ENCODE data around the gene HIVEP2.
A peak's percentile ranks its signal among the peaks of the same experiment; 100 is the strongest.

HIVEP2 gene

DNA sequence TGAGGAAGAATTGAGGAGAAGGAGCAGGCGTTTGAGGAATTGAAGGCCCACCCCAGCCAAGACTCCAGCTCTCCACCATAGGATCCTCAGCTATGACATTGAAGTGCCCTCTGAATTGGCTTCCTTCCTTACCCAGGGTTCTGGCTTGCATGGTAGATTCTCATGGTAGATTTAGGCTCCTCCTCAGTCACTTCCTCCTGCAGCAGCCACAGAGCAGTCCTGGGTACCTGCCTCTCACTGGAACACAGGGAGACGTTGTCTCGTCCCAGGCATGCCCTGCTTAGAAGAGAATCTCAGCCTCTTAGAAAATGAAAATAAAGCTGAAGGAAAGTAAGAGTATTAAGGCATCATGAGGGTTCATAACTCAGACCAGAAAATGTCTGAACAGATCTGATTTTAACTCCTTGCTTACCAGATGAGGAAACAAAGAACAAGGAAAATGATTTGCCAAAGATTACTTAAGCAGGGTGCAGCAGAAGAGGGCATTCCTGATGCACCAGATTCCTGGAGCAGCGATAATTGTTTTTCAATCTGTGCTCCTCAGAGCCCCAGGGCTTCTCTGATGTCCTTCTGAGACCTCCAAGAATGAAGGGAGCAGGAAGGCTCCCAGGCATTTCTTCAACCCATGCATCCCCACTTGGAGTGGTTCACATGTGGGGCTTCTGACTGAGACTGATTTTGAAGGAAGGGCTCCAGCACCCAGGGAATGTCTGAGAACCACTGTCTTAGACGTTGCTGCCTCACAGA, 219.8 kb downstream of the HIVEP2 start:
- TF ChIP-seq Cebpa-rat (IDR thresholded peaks at IDR 0.05) = no peak
- no peaks in the 10 kb centered on the region for H4K20me1 ChIP-seq
- no peak overlapping the region for H3K9ac ChIP-seq
- no peaks in the 10 kb centered on the region for H3K9me3 ChIP-seq (replicated peaks in 1 of 11)
- H3K27me3 ChIP-seq = no peaks in the 10 kb centered on the region
- no peaks in the 10 kb centered on the region for H3K36me3 ChIP-seq
- no peak overlapping the region for H3K4me3 ChIP-seq
- peak overlapping the region in 4 of 11 experiments; percentile 14 to 24 (median 22); a peak in 3 of 22 replicates for H3K4me2 ChIP-seq
- peaks cover 22 to 61% (median 50%) of the 10 kb centered on the region in 10 experiments for H3K4me1 ChIP-seq
- H3K27ac ChIP-seq = peak overlapping the region in 4 of 11 experiments; percentile 2 to 33 (median 17); a peak in 3 of 22 replicates

DNA sequence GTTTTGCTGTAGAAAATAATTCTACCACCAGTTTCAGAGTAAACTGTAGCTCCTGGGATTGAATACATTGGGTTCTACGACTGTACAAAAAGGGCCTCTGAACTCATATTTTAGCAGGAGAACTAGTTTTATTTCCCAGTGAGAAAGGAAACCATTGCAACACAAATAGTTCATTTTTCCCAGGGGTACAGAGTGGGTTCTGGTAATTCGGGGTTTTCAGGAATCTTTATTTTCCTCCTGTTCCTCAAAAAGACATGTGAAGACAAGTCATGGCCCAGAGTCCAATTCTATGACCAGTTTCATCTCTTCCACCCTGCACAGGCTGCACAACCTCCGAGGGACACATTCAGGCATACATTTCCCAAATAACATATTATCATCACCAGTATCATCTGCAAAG, 222.1 kb downstream of the HIVEP2 start:
- Histone ChIP-seq H3K27ac (no peak overlapping the region), H3K4me3 (no peak overlapping the region), H3K4me2 (peak overlapping the region in 7 of 11 experiments; percentile 16 to 71 (median 47); a peak in 9 of 22 replicates), H3K4me1 (peaks cover under 1 to 39% (median 28%) of the 10 kb centered on the region in 10 experiments; a peak in 17 of 20 replicates), H4K20me1 (no peaks in the 10 kb centered on the region), H3K9me3 (replicated peaks in 1 of 11) (peaks cover 19 to 23% (median 22%) of the 10 kb centered on the region in 11 experiments), H3K9ac (no peak overlapping the region), H3K36me3 (peaks cover 0 to 9% (median 0%) of the 10 kb centered on the region in 11 experiments; a peak in 1 of 22 replicates), H3K27me3 (no peaks in the 10 kb centered on the region)
- TF ChIP-seq Cebpa-rat (IDR thresholded peaks at IDR 0.05) = no peak

DNA sequence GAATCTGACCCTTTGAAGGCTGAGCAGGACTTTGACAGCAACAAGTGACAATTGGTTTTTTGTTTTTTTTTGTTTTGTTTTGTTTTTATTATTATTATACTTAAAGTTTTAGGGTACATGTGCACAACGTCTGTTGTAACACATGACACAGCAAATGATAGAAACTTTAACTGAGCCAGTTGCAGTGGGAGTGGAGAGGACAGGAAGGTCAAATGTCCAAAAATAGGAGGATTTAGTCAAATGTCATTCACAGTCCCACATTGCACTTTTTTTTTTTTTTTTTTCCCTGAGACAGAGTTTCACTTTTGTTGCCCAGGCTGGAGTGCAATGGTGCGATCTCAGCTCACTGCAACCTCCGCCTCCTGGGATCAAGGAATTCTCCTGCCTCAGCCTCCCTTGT, 223.0 kb downstream of the HIVEP2 start:
- Histone ChIP-seq H3K36me3 (peaks cover 0 to 9% (median 0%) of the 10 kb centered on the region in 11 experiments; a peak in 1 of 22 replicates), H3K4me1 (peaks cover 0 to 36% (median 27%) of the 10 kb centered on the region in 10 experiments; a peak in 15 of 20 replicates), H3K9ac (no peak overlapping the region), H4K20me1 (no peaks in the 10 kb centered on the region), H3K27me3 (no peaks in the 10 kb centered on the region), H3K4me2 (peak overlapping the region in 7 of 11 experiments; percentile 15 to 71 (median 56); a peak in 13 of 22 replicates), H3K27ac (peak overlapping the region in 2 of 11 experiments; percentile 39 to 44; a peak in 4 of 22 replicates), H3K4me3 (no peak overlapping the region), H3K9me3 (replicated peaks in 1 of 11) (peaks cover 19 to 31% (median 28%) of the 10 kb centered on the region in 11 experiments)
- no peak for TF ChIP-seq Cebpa-rat (IDR thresholded peaks at IDR 0.05)

DNA sequence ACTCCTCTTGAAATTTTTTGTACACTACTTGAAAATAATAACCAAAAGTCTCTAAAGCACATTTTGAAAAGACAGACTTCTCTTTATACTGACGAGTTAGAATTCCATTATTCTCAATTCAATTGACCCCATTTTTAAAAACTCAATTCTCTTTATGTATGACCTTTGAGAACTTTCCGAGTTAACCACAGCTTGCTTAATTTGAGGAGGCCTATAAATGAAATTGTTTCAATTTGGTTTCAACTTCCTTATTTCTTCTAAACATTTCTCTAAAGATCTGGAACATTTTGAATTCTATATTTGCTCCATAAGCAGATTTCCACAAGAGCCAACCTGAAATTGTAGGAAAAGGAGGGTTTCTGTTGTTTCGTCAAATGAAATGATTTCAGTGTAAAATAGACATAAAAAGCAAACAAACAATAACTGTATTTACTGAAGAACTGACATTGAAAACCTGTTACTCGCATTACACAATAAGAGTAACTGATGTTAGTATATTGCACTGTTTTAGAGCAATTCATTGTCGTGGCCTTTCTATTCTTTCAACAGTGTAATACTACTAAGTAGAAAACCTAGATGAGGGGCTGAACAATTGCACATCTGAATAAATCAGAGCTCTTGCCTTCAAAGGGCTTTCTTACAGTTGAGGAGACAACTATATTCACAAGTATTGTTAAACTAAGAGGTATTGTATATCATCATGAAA, 223.6 kb downstream of the HIVEP2 start:
- Histone ChIP-seq H3K9me3 (replicated peaks in 1 of 11) (peaks cover 19 to 34% (median 30%) of the 10 kb centered on the region in 11 experiments), H3K27me3 (no peaks in the 10 kb centered on the region), H3K27ac (peak overlapping the region in 3 of 11 experiments; percentile 10 to 44 (median 39); a peak in 5 of 22 replicates), H3K4me3 (no peak overlapping the region), H4K20me1 (no peaks in the 10 kb centered on the region), H3K4me1 (peaks cover 3 to 41% (median 30%) of the 10 kb centered on the region in 10 experiments), H3K4me2 (peak overlapping the region in 8 of 11 experiments; percentile 15 to 71 (median 52); a peak in 12 of 22 replicates), H3K36me3 (peaks cover 0 to 9% (median 0%) of the 10 kb centered on the region in 11 experiments; a peak in 1 of 22 replicates), H3K9ac (no peak overlapping the region)
- TF ChIP-seq Cebpa-rat (IDR thresholded peaks at IDR 0.05) = no peak

DNA sequence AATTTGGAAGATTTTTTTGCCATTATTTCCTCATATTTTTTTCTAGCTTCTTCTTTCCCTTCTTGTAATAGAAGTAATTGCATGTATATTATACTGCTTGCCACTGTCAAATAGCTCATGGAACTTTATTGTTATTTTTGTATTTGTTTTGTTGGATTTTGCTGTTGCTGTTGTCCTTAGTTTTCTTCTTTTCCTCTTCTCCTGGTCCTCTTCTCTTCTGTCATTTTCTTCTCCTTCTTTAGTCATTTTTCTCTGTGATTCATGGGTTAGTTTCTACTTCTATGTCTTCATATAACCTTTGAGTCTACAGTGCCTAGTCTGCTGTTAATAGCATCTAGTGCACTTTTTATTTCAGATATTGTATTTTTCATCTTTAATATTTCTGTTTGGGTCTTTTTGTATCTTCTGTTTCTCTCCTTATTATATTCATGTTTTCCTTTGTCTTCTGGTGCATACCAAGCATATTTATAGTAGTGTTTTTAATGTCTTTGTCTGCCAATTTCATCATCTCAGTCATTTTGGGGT, 226.2 kb downstream of the HIVEP2 start:
- Histone ChIP-seq H3K4me3 (no peak overlapping the region), H3K9ac (no peak overlapping the region), H4K20me1 (no peaks in the 10 kb centered on the region), H3K27ac (no peak overlapping the region), H3K4me1 (peaks cover 15 to 51% (median 41%) of the 10 kb centered on the region in 10 experiments), H3K9me3 (replicated peaks in 1 of 11) (peaks cover 19 to 34% (median 30%) of the 10 kb centered on the region in 11 experiments), H3K4me2 (no peak overlapping the region), H3K27me3 (no peaks in the 10 kb centered on the region), H3K36me3 (peaks cover 0 to 9% (median 0%) of the 10 kb centered on the region in 11 experiments; a peak in 1 of 22 replicates)
- TF ChIP-seq Cebpa-rat (IDR thresholded peaks at IDR 0.05) = no peak

DNA sequence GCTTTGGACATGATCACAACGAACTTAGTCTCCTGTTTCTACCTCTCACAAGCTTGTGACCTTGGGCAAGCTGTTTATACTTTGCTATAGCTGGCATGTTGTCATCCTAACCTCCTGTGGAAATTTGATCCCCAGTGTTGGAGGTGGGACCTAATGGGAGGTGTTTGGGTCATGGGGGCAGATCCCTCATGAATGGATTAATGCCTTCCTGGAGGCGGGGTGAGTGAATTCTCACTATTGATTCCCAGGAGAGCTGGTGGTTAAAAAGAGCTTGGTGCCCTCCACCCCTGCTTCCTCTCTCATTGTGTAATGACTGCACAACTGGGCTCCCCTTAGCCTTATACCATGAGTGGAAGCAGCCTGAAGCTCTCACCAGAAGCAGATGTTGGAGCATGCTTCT, 228.9 kb downstream of the HIVEP2 start:
- peak overlapping the region in 6 of 11 experiments; percentile 11 to 60 (median 30); a peak in 9 of 22 replicates for H3K27ac ChIP-seq
- H4K20me1 ChIP-seq = no peaks in the 10 kb centered on the region
- peaks cover 19 to 48% (median 36%) of the 10 kb centered on the region in 11 experiments for H3K9me3 ChIP-seq (replicated peaks in 1 of 11)
- H3K4me1 ChIP-seq = peaks cover 15 to 30% (median 22%) of the 10 kb centered on the region in 10 experiments
- H3K36me3 ChIP-seq = peaks cover 0 to 9% (median 0%) of the 10 kb centered on the region in 11 experiments; a peak in 1 of 22 replicates
- TF ChIP-seq Cebpa-rat (IDR thresholded peaks at IDR 0.05) = peak in 4 of 11 experiments; percentile 22 to 81 (median 56); a peak in 5 of 22 replicates
- peak overlapping the region; percentile 35 to 65 (median 49); a peak in 20 of 22 replicates for H3K4me2 ChIP-seq
- H3K4me3 ChIP-seq = no peak overlapping the region
- H3K9ac ChIP-seq = no peak overlapping the region; a peak in 1 of 22 replicates
- no peaks in the 10 kb centered on the region for H3K27me3 ChIP-seq

DNA sequence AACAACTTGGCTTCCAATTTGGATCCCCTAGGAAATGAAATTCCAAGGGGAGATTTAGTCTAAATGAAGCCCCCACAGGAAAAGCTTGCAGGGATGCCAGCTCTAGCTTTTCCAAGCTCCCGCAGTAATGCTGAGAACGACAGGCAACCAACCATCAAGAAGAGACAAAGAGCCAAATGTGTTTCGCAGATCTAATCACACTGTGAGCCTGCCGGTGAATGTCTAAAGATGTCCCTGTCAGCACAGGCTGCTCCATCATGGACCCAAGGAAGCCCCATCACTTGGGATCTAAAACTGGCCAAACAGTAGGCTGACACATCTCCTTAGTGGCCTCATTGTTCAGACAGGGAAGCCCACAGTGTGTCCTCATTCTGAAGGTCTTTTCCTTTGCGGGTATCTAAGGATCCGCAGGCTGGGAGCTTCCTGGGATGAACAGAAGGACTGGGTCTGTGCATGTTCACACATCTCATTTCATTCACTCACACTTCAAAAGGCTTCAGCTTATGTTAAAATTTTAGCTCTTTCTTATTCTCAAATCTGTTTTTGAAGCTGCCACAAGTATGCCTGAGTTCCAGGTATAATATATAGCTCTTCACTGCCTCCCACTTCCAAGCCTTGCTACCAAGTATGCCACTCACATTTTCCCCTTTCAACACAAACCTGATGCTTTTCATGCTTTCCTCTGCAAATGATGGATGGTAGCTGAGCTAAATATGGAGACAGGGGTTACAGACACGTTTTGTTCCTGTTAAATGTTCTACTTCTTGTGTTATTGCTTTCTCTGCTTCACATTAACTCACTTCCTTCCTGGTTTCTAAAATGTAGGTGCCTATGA, 229.8 kb downstream of the HIVEP2 start:
- H3K27ac ChIP-seq = peak overlapping the region in 6 of 11 experiments; percentile 16 to 60 (median 42); a peak in 7 of 22 replicates
- no peak overlapping the region for H3K9ac ChIP-seq
- H3K4me2 ChIP-seq = peak overlapping the region; percentile 35 to 65 (median 49); a peak in 21 of 22 replicates
- TF ChIP-seq Cebpa-rat (IDR thresholded peaks at IDR 0.05) = no peak
- H3K4me1 ChIP-seq = peaks cover 15 to 25% (median 18%) of the 10 kb centered on the region in 10 experiments
- H4K20me1 ChIP-seq = no peaks in the 10 kb centered on the region
- H3K36me3 ChIP-seq = peaks cover 0 to 9% (median 0%) of the 10 kb centered on the region in 11 experiments; a peak in 1 of 22 replicates
- no peaks in the 10 kb centered on the region for H3K27me3 ChIP-seq
- peaks cover 19 to 56% (median 37%) of the 10 kb centered on the region in 11 experiments for H3K9me3 ChIP-seq (replicated peaks in 1 of 11)
- no peak overlapping the region for H3K4me3 ChIP-seq

DNA sequence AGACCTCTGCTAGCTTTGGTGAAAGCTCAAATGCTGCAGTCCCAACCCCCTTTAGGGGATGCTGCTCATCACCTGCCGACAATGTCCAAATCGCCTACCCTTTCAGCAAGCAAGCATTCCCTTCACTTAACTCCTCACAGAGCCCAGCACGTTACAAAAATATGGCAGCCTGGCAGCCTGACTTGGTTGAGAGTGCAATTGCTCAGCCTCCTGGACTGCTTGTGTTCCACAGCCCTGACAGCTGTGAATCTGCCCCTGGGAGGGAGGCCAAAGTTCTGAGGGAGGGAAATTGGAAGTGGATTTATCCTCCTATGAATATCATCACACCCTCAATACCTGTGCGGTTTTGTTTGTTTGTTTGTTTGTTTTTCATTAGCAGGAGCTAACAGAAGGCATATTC, 231.0 kb downstream of the HIVEP2 start:
- no peaks in the 10 kb centered on the region for H4K20me1 ChIP-seq
- H3K4me2 ChIP-seq = no peak overlapping the region
- no peak overlapping the region for H3K27ac ChIP-seq
- H3K36me3 ChIP-seq = peaks cover 0 to 4% (median 0%) of the 10 kb centered on the region in 11 experiments; a peak in 1 of 22 replicates
- TF ChIP-seq Cebpa-rat (IDR thresholded peaks at IDR 0.05) = no peak
- no peak overlapping the region for H3K4me3 ChIP-seq
- no peak overlapping the region for H3K9ac ChIP-seq
- no peaks in the 10 kb centered on the region for H3K27me3 ChIP-seq
- peaks cover 15 to 25% (median 18%) of the 10 kb centered on the region in 10 experiments for H3K4me1 ChIP-seq
- peaks cover 11 to 52% (median 28%) of the 10 kb centered on the region in 11 experiments for H3K9me3 ChIP-seq (replicated peaks in 1 of 11)

All from BLaER1 treated with 17β-estradiol and CSF1 and Interleukin-3, amounts not matched to agents 10 nM and 100 nM (cell line).